ENCODE measurements around the gene TRAPPC1.

The TRAPPC1 gene

DNA sequence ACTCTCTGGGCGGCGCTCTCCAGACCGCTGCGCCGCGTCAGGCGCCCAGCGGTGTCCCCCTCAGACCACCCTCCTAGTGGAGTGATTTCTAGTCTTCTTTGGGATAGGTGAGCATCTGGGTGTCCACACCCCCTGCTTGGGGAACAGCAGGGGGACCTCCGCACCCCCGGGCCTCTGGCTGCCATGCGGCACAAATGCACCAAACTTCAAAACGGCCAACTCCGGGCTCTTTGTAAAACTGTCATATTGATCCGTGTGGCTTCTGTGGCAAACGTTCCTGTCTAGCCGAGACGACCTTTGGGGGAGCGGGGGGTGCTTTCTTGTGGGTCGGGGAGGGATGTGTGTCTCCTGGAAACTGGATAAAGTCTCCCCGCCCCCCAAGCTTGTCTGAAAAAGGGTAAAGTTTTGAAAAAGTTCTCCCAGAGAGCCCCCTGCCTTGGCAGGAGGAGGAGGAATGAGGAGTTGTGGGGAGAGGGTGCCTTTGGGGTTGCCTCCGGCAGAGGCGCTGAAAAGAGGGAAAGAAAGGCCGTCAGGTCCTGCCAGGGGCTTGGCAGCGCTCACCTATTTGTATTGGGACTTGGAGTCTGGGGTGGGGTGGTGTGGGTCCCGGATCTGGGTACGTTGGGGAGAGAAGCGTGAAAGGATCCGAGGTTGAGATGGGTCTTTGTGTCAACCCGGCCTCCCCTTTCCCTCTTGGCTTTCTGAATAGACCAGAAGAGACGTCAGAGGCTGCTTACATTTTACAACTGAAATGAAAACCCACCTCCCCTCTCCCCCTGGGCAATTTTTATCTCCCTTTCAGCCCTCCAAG, 45.3 kb downstream of the TRAPPC1 start:
- peaks cover 40% of the 10 kb centered on the region for H3K79me2 ChIP-seq (ENCODE audit: insufficient read depth, low read length)
- ATAC-seq (ENCODE audit: insufficient read depth, low read depth) (peak; percentile 27), DNase-seq (peak; percentile 67)
- peak overlapping the region; percentile 92 for H3K27ac ChIP-seq (ENCODE audit: low read length)
- peaks cover 26% of the 10 kb centered on the region for H3K36me3 ChIP-seq (ENCODE audit: insufficient read depth, low read length)
- peak overlapping the region; percentile 98 for H3K4me2 ChIP-seq (ENCODE audit: insufficient read depth, low read length)
- peaks cover 16% of the 10 kb centered on the region for H4K20me1 ChIP-seq (ENCODE audit: insufficient read depth, low read length)
- H3K9me3 ChIP-seq (ENCODE audit: insufficient read depth, low read length, severe bottlenecking): no peaks in the 10 kb centered on the region
- H3K4me1 ChIP-seq (ENCODE audit: insufficient read depth, low read length): peaks cover 40% of the 10 kb centered on the region
- TF ChIP-seq, protein P1, sequence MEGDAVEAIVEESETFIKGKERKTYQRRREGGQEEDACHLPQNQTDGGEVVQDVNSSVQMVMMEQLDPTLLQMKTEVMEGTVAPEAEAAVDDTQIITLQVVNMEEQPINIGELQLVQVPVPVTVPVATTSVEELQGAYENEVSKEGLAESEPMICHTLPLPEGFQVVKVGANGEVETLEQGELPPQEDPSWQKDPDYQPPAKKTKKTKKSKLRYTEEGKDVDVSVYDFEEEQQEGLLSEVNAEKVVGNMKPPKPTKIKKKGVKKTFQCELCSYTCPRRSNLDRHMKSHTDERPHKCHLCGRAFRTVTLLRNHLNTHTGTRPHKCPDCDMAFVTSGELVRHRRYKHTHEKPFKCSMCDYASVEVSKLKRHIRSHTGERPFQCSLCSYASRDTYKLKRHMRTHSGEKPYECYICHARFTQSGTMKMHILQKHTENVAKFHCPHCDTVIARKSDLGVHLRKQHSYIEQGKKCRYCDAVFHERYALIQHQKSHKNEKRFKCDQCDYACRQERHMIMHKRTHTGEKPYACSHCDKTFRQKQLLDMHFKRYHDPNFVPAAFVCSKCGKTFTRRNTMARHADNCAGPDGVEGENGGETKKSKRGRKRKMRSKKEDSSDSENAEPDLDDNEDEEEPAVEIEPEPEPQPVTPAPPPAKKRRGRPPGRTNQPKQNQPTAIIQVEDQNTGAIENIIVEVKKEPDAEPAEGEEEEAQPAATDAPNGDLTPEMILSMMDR (IDR thresholded peaks at IDR 0.05; ENCODE audit: borderline replicate concordance, extremely low read depth, low read length, poor library complexity, severe bottlenecking): peak; percentile 30
- no peak for TF ChIP-seq EZH2 (IDR thresholded peaks at IDR 0.05; ENCODE audit: borderline replicate concordance, low read depth, low read length, severe bottlenecking)
- H3K27me3 ChIP-seq (ENCODE audit: insufficient read depth, low read length, poor library complexity): peaks cover 2% of the 10 kb centered on the region
- peak overlapping the region; percentile 55 to 91 for H3K4me3 ChIP-seq (ENCODE audit: low read depth in 1 of 2, low read length in 2 of 2)
- peak overlapping the region; percentile 88 for H3K9ac ChIP-seq (ENCODE audit: low read depth, low read length)
- peak overlapping the region; percentile 61 for H2AFZ ChIP-seq (ENCODE audit: low read depth, low read length)

DNA sequence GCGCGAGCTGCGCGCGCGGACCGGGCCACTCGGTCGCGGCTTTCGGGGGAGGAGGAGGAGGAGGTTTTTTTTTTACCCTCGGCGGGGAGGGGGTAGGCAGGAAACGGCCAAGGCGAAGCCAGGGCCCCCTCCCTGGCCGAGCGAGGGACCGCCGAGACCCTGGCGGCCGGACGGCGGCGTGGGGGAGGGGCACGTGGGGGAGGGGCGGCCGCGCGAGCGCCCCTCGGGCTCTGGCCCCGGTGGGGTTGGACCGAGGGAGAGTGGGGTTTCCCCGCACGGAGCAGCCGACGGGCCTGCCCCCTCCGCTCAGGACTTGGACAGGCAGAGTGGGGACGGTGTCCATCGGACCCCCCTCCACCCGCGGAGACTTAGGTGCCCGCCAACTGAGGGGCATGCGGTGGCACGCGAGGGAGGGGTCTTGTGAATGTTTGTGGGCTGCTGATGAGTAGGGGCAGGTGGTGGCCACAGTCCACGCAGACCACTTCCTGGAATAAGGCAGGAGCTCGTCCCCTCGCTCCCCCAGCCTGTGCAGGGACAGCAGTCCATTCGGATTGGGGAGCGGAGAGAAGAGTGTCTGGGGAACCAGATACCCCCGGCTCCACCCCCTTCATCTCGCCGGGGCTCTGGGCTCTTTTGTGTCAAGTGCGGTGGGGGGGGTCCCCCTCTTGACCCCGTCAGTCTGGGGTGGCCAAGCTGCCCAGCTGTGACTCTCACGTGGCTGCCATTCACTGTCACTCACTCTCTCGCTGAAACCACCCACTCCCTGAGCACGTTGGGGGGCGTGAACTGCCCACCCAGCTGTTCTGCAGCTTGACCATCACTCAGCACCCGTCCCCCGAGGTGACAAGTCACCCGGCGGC, 46.1 kb downstream of the TRAPPC1 start:
- Histone ChIP-seq H3K4me1 (ENCODE audit: insufficient read depth, low read length) (peaks cover 40% of the 10 kb centered on the region), H3K9ac (ENCODE audit: low read depth, low read length) (peak overlapping the region; percentile 88), H3K4me3 (ENCODE audit: low read depth in 1 of 2, low read length in 2 of 2) (peak overlapping the region; percentile 55 to 91), H3K27me3 (ENCODE audit: insufficient read depth, low read length, poor library complexity) (peaks cover 2% of the 10 kb centered on the region), H3K27ac (ENCODE audit: low read length) (peak overlapping the region; percentile 92), H2AFZ (ENCODE audit: low read depth, low read length) (peak overlapping the region; percentile 61), H3K36me3 (ENCODE audit: insufficient read depth, low read length) (peaks cover 18% of the 10 kb centered on the region), H3K9me3 (ENCODE audit: insufficient read depth, low read length, severe bottlenecking) (no peaks in the 10 kb centered on the region), H3K4me2 (ENCODE audit: insufficient read depth, low read length) (peak overlapping the region; percentile 98), H4K20me1 (ENCODE audit: insufficient read depth, low read length) (peaks cover 16% of the 10 kb centered on the region), H3K79me2 (ENCODE audit: insufficient read depth, low read length) (peaks cover 40% of the 10 kb centered on the region)
- peak; percentile 35 for DNase-seq
- ATAC-seq (ENCODE audit: insufficient read depth, low read depth): 0 out of 3 replicates have a peak, but pooled peaks have one; percentile 7
- no peak for TF ChIP-seq EZH2 (IDR thresholded peaks at IDR 0.05; ENCODE audit: borderline replicate concordance, low read depth, low read length, severe bottlenecking)
- TF ChIP-seq, protein P1 (IDR thresholded peaks at IDR 0.05; ENCODE audit: borderline replicate concordance, extremely low read depth, low read length, poor library complexity, severe bottlenecking): no peak

DNA sequence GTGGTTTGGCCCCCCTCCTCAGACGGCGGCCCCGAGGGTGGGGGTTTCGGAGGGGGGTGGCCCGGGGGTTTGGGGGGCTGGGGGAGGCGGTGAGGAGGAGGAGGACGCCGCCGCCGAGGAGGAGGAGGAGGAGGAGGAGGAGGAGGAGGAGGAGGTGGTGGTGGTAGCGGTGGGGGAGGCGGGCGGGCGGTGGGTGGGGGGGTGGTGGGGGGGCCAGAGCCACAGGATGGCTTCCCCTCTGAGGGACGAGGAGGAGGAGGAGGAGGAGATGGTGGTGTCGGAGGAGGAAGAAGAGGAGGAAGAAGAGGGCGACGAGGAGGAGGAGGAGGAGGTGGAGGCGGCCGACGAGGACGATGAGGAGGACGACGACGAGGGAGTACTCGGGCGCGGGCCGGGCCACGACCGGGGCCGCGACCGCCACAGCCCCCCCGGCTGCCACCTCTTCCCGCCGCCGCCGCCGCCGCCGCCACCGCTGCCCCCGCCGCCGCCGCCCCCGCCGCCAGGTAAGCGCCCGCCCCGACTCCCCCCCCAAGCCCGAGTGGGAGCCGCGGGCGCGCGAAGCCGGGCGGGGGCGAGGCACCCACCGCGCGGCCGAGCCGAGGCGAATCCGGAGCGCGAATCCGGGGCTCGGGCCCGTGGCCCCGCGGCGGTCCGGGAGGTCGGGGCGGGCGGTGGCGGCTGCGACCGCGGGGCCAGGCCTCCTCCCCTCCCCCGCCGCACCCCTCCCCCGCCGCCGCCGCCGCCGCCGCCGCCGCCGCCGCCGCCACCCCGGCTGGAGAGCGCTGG, 47.0 kb downstream of the TRAPPC1 start:
- H2AFZ ChIP-seq (ENCODE audit: low read depth, low read length): peak overlapping the region; percentile 73; the same call in 1 of the 2 replicates
- TF ChIP-seq, protein P1 (IDR thresholded peaks at IDR 0.05; ENCODE audit: borderline replicate concordance, extremely low read depth, low read length, poor library complexity, severe bottlenecking): no peak
- no peak for TF ChIP-seq EZH2 (IDR thresholded peaks at IDR 0.05; ENCODE audit: borderline replicate concordance, low read depth, low read length, severe bottlenecking)
- peaks cover 40% of the 10 kb centered on the region for H3K79me2 ChIP-seq (ENCODE audit: insufficient read depth, low read length)
- peak overlapping the region; percentile 98 for H3K4me2 ChIP-seq (ENCODE audit: insufficient read depth, low read length)
- peaks cover 40% of the 10 kb centered on the region for H3K4me1 ChIP-seq (ENCODE audit: insufficient read depth, low read length)
- peak; percentile 51 for DNase-seq
- peak overlapping the region; percentile 88 for H3K9ac ChIP-seq (ENCODE audit: low read depth, low read length)
- H4K20me1 ChIP-seq (ENCODE audit: insufficient read depth, low read length): peaks cover 16% of the 10 kb centered on the region
- ATAC-seq (ENCODE audit: insufficient read depth, low read depth): 0 out of 3 replicates have a peak, but pooled peaks have one; percentile 5
- H3K36me3 ChIP-seq (ENCODE audit: insufficient read depth, low read length): peaks cover 9% of the 10 kb centered on the region; the same call in 1 of the 2 replicates
- H3K27me3 ChIP-seq (ENCODE audit: insufficient read depth, low read length, poor library complexity): peaks cover 2% of the 10 kb centered on the region
- peak overlapping the region; percentile 92 for H3K27ac ChIP-seq (ENCODE audit: low read length)
- peak overlapping the region in 1 of 2 experiments; percentile 91; a peak in 2 of 4 replicates for H3K4me3 ChIP-seq (ENCODE audit: low read depth in 1 of 2, low read length in 2 of 2)
- H3K9me3 ChIP-seq (ENCODE audit: insufficient read depth, low read length, severe bottlenecking): no peaks in the 10 kb centered on the region
